ENCODE results near the gene CNPPD1.

- TF ChIP-seq CTCF (IDR thresholded peaks at IDR 0.05) (no peak), POLR2A (IDR thresholded peaks at IDR 0.05) (no peak)
These were observed 36.0 kb downstream of the CNPPD1 start for GRCh38 chr2:219140722-219141121.
